Mesothelial cell of epicardium (in vitro differentiated cells): ENCODE measurements around the gene SMC6. TPM values are rescaled to one million over a fixed set of nuclear protein-coding genes. Genes with fewer than 3 reads are reported as not detected.

Experiments
- DNase-seq, 2 experiments: peaks; one replicate each; pipeline ENCODE4 v3.0.0; 2021; ENCODE audit warnings: low spot score in 2 of 2; ENCODE audit not compliant: unreplicated experiment in 2 of 2
- H3K27ac Mint-ChIP-seq: 2 replicates; pipeline ENCODE4 v1.8.0; 2021; ENCODE audit warnings: mixed read lengths
- H3K27me3 Mint-ChIP-seq: 2 replicates; pipeline ENCODE4 v1.8.0; 2021; ENCODE audit warnings: low read depth, mixed read lengths
- H3K36me3 Mint-ChIP-seq: 2 replicates; pipeline ENCODE4 v1.8.0; 2021; ENCODE audit warnings: mixed read lengths
- H3K4me1 Mint-ChIP-seq: 2 replicates; pipeline ENCODE4 v1.8.0; 2021; ENCODE audit warnings: mixed read lengths
- H3K4me3 Mint-ChIP-seq: 2 replicates; pipeline ENCODE4 v1.8.0; 2021; ENCODE audit warnings: mild to moderate bottlenecking, moderate library complexity, mixed read lengths
- H3K9me3 Mint-ChIP-seq: 2 replicates; pipeline ENCODE4 v1.8.0; 2021; ENCODE audit warnings: mixed read lengths
- total RNA-seq: library from RNA; stranded (reverse); gene quantifications from 3 replicates; pipeline ENCODE4 v1.2.1, GENCODE V29; 2021
- TF ChIP-seq, protein P1 (sequence below): fragments of 200-600 bp; sonication (generic); IDR thresholded peaks from one replicate; pipeline ENCODE4 v1.5.0; 2021; ENCODE audit warnings: antibody characterized with exemption; ENCODE audit not compliant: unreplicated experiment

The SMC6 gene
- total RNA-seq, 1 donor from 2014 or later: 24.7 TPM

DNA sequence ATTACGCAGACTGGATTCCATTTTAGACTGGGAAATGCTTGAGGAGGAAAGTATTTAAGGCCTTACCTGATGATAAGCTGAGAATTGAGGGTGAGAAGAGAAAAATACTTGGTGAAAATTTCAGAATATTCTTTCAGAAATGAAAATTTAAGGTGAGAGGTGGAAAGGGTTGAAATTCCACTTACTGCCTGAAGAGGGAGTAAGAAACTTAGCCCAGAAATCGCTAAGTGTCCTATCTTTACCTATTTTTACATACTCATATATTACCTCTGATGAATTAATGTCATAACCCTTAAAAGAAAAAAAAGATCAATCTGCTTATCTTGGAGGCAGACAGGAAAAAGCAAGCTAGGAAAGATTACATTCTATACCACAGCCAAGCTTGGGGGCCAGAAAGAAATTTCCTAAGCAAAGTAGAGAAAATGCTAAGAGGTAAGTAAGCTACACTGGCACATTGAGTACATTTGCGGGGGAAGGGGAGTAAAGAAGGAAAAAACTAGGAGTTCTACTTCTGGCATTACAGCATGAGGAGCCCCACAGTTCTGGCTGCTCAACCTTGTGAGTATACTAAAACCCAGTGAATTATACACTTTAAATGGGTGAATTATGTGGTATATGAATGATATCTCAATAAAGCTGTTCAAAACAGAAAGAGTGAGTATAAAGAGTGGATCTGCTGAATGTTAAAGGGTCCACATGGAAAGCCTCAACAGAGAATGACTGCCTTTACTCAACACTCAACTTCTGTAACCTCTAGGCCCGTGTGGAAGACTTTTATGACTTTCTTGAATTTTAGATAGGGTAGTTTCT lies 33.8 kb downstream of the SMC6 start:
- Mint-ChIP-seq H3K9me3 (no peaks in the 10 kb centered on the region), H3K27me3 (no peaks in the 10 kb centered on the region), H3K4me1 (peaks cover 8% of the 10 kb centered on the region), H3K36me3 (peaks cover 15% of the 10 kb centered on the region), H3K27ac (no peak overlapping the region), H3K4me3 (no peak overlapping the region)
- DNase-seq: no peak
- TF ChIP-seq, protein P1, sequence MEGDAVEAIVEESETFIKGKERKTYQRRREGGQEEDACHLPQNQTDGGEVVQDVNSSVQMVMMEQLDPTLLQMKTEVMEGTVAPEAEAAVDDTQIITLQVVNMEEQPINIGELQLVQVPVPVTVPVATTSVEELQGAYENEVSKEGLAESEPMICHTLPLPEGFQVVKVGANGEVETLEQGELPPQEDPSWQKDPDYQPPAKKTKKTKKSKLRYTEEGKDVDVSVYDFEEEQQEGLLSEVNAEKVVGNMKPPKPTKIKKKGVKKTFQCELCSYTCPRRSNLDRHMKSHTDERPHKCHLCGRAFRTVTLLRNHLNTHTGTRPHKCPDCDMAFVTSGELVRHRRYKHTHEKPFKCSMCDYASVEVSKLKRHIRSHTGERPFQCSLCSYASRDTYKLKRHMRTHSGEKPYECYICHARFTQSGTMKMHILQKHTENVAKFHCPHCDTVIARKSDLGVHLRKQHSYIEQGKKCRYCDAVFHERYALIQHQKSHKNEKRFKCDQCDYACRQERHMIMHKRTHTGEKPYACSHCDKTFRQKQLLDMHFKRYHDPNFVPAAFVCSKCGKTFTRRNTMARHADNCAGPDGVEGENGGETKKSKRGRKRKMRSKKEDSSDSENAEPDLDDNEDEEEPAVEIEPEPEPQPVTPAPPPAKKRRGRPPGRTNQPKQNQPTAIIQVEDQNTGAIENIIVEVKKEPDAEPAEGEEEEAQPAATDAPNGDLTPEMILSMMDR: peak; percentile 89

DNA sequence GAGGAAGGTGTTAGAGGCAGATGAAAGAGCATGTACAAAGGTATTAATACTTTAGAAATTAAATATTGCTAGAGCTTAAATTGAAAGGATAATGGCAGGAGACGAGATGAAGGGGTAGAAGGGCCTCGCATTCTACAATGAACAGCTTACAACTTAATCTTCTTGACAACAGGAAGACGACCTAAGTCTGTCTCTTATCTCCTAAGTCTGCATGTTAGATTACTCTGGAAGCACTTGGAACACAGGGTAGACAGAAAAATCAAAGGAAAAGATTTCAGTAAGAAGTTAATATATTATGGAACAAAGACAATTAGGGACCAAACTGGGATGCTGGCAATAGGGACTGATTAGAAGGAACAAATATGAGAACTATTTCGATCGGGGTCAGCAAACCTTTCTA lies 34.9 kb downstream of the SMC6 start:
- Mint-ChIP-seq H3K36me3 (peaks cover 21% of the 10 kb centered on the region), H3K4me1 (peaks cover 8% of the 10 kb centered on the region), H3K27ac (peak overlapping the region; percentile 51), H3K9me3 (no peaks in the 10 kb centered on the region), H3K27me3 (no peaks in the 10 kb centered on the region), H3K4me3 (no peak overlapping the region)
- TF ChIP-seq, protein P1: no peak
- no peak for DNase-seq

DNA sequence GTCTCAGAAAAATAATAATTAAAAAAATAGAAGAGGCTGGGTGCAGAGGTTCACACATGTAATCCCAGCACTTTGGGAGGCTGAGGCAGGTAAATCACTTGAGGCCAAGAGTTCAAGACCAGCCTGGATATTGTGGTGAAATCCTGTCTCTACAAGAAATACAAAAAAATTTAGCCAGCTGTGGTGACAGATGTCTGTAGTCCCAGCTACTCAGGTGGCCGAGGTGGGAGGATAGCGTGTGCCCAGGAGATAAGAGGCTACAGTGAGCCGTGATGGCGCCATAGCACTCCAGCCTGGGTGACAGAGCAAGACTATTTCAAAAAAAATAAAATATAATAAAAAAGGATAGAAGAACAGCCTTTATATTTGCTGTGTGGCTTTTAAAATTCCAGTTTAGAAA lies 35.9 kb downstream of the SMC6 start:
- TF ChIP-seq, protein P1: no peak
- no peak for DNase-seq
- Mint-ChIP-seq H3K9me3 (no peaks in the 10 kb centered on the region), H3K4me3 (no peak overlapping the region), H3K4me1 (peaks cover 8% of the 10 kb centered on the region), H3K27me3 (no peaks in the 10 kb centered on the region), H3K27ac (no peak overlapping the region), H3K36me3 (peaks cover 27% of the 10 kb centered on the region)

DNA sequence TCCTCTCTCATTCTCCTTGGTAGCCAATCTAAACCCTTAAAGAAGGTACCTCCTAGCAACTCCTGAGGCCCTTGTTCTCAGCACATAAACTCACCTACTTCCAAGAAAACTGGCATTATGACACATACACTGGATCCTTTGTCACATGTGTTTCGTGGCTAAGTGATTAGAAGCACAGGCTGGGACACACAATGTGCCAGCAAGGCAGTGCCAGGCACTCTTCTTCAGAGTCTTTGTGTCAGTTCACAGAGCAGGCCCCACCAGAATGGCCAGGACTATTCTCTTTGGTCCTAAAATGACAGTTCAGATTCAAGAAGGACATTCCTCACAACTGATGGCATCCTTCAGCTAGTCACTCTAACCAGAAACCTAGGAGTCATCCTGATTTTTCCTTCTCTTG lies 40.3 kb downstream of the SMC6 start:
- DNase-seq: no peak
- TF ChIP-seq, protein P1: no peak
- peaks cover under 1% of the 10 kb centered on the region for H3K4me1 Mint-ChIP-seq
- H3K9me3 Mint-ChIP-seq: no peaks in the 10 kb centered on the region
- H3K27ac Mint-ChIP-seq: no peak overlapping the region
- no peaks in the 10 kb centered on the region for H3K27me3 Mint-ChIP-seq
- H3K36me3 Mint-ChIP-seq: peaks cover 23% of the 10 kb centered on the region
- no peak overlapping the region for H3K4me3 Mint-ChIP-seq

DNA sequence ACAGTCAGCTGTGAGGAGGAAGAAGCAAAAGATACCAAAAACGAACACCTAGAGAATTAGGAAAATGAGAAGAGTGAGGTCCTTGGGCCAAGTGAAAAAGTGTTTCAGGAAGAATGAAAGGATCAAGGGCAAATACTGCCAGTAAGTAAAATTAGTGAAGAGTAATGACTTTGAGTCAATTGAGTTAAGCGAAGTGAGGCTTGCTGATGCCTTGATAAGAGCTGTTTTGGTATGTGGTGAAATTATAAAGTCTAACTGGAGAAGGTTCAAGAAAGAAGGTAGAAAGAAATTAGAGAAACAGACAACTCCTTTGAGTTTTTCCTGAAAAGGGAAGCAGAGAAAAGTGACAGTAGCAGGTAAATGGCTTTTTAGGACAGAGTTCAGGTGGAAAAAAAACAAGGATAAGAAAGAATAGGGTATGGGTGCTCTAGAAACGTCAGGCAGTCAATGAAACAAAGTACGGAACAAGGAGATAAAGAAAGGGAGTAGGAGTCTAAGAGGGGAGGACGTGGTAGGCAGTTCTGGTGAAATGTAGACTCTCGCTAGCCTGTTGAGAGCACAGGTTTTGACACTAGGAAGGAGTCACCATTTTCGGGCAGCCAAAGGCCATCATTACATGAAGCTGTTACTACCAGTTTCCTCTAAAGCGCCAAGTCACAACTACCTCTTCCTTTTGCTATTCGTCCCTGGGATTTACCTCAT lies 42.9 kb downstream of the SMC6 start:
- no peak for DNase-seq
- Mint-ChIP-seq H3K27me3 (no peaks in the 10 kb centered on the region), H3K4me1 (no peaks in the 10 kb centered on the region), H3K9me3 (no peaks in the 10 kb centered on the region), H3K36me3 (peaks cover 30% of the 10 kb centered on the region), H3K4me3 (no peak overlapping the region), H3K27ac (no peak overlapping the region)
- TF ChIP-seq, protein P1: no peak
